Activated CD4-positive, CD25-positive, alpha-beta regulatory T cell treated with anti-CD3 and anti-CD28 coated beads, Interleukin-2, amount 50 U/mL, for 16 hours (primary cell): ENCODE measurements around the gene APH1A.
"Not testable (repeated sequence)": the region's sequence is repeated elsewhere in the genome, so short reads cannot be mapped to it uniquely, and the experiment has no call there.

Experiments used
- DNase-seq: peaks from one replicate; pipeline ENCODE4 v3.0.0-alpha.2; 2020; ENCODE audit warnings: low read depth, low spot score

Gene APH1A

GRCh38 chr1:150268705-150269403, at the start of gene APH1A:
Gene APH1A (minus strand): TSS chr1:150269016. CDS start chr1:150268810, 206 bp downstream.
- peak; percentile 89 for DNase-seq

GRCh38 chr1:150314691-150315090, 45.9 kb upstream of the APH1A start:
- DNase-seq = not testable (repeated sequence)

- DNase-seq = no peak
These were observed 42.9 kb upstream of the APH1A start for GRCh38 chr1:150311762-150312161.

GRCh38 chr1:150309758-150310508, 41.1 kb upstream of the APH1A start:
- DNase-seq = no peak

GRCh38 chr1:150308585-150308984, 39.8 kb upstream of the APH1A start:
- DNase-seq = not testable (repeated sequence)

- DNase-seq = no peak
These were observed 34.1 kb upstream of the APH1A start for GRCh38 chr1:150302902-150303301.

GRCh38 chr1:150302338-150302737, 33.5 kb upstream of the APH1A start:
- DNase-seq = no peak

- DNase-seq = no peak
These were observed 30.9 kb upstream of the APH1A start for GRCh38 chr1:150299716-150300115.

GRCh38 chr1:150295476-150295875, 26.7 kb upstream of the APH1A start:
- no peak for DNase-seq

- peak; percentile 77 for DNase-seq
These were observed 24.8 kb upstream of the APH1A start, which contains the start of gene MRPS21 for GRCh38 chr1:150293433-150294253. Gene MRPS21 (plus strand): TSS chr1:150293861. CDS start chr1:150294367, 506 bp downstream.

- DNase-seq = no peak
These were observed 20.0 kb upstream of the APH1A start for GRCh38 chr1:150288822-150289221.

GRCh38 chr1:150288382-150288781, 19.6 kb upstream of the APH1A start:
- DNase-seq = no peak

GRCh38 chr1:150283260-150283659, 14.4 kb upstream of the APH1A start:
- no peak for DNase-seq

GRCh38 chr1:150282558-150282958, 13.7 kb upstream of the APH1A start:
- DNase-seq = no peak

- DNase-seq = peak; percentile 61
These were observed 13.1 kb upstream of the APH1A start, which contains the start of gene CIART for GRCh38 chr1:150281758-150282557. Gene CIART (plus strand): TSS chr1:150282554. CDS start chr1:150283268, 714 bp downstream.

GRCh38 chr1:150281221-150281757, 12.5 kb upstream of the APH1A start:
- DNase-seq = no peak

GRCh38 chr1:150280138-150280707, 11.4 kb upstream of the APH1A start:
- DNase-seq = no peak

- no peak for DNase-seq
These were observed 4.5 kb upstream of the APH1A start for GRCh38 chr1:150273311-150273710.

GRCh38 chr1:150271291-150271959, 2.6 kb upstream of the APH1A start:
- DNase-seq = no peak

- DNase-seq = no peak
These were observed 635 bp upstream of the APH1A start for GRCh38 chr1:150269451-150269850.
